HEK293T (cell line): ENCODE data around the gene FAM199X.

Experiments used
- CTCF ChIA-PET: fragments of 350-600 bp; formaldehyde crosslinking; extraction: SDS; loops from one replicate; lab custom pipeline; 2021; ENCODE audit warnings: antibody characterized with exemption, inconsistent platforms; lab: Yijun Ruan, JAX
- POLR2A ChIA-PET: fragments of 350-600 bp; formaldehyde crosslinking; extraction: SDS; loops from one replicate; lab custom pipeline; 2020; ENCODE audit warnings: antibody characterized with exemption, inconsistent platforms; lab: Yijun Ruan, JAX
- DNase-seq: peaks from one replicate; pipeline ENCODE4 v3.0.0; 2012; ENCODE audit warnings: mixed read lengths; ENCODE audit errors: extremely low spot score
- ARNT ChIP-seq: fragments of 450-650 bp; IDR thresholded peaks from 2 replicates; pipeline ENCODE4 v1.6.1; 2017; ENCODE audit warnings: mild to moderate bottlenecking
- BHLHE40 ChIP-seq: fragments of 450-650 bp; IDR thresholded peaks from 2 replicates; pipeline ENCODE4 v1.6.1; 2016; ENCODE audit warnings: mild to moderate bottlenecking, moderate library complexity, borderline replicate concordance
- CTBP1 ChIP-seq: fragments of 450-650 bp; IDR thresholded peaks from 2 replicates; pipeline ENCODE4 v1.6.1; 2016; ENCODE audit warnings: borderline replicate concordance
- ELF4 ChIP-seq: fragments of 450-650 bp; IDR thresholded peaks from 2 replicates; pipeline ENCODE4 v1.6.1; 2017; ENCODE audit warnings: antibody characterized with exemption
- FOXA1 ChIP-seq: fragments of 450-650 bp; IDR thresholded peaks from 2 replicates; pipeline ENCODE4 v1.6.1; 2016; ENCODE audit warnings: mild to moderate bottlenecking
- FOXK2 ChIP-seq: fragments of 450-650 bp; IDR thresholded peaks from 2 replicates; pipeline ENCODE4 v1.6.1; 2016; ENCODE audit warnings: mild to moderate bottlenecking
- FOXM1 ChIP-seq: fragments of 450-650 bp; IDR thresholded peaks from 2 replicates; pipeline ENCODE4 v1.6.1; 2017; ENCODE audit warnings: mild to moderate bottlenecking, borderline replicate concordance
- HDGF ChIP-seq: fragments of 450-650 bp; IDR thresholded peaks from 2 replicates; pipeline ENCODE4 v1.6.1; 2017; ENCODE audit warnings: antibody characterized with exemption, borderline replicate concordance
- L3MBTL2 ChIP-seq: fragments of 450-650 bp; conservative IDR thresholded peaks from 2 replicates; pipeline ENCODE4 v1.6.1; 2016; ENCODE audit warnings: mild to moderate bottlenecking
- LEF1 ChIP-seq: fragments of 450-650 bp; IDR thresholded peaks from 2 replicates; pipeline ENCODE4 v1.6.1; 2017; ENCODE audit warnings: mild to moderate bottlenecking, borderline replicate concordance
- NFRKB ChIP-seq: fragments of 450-650 bp; IDR thresholded peaks from 2 replicates; pipeline ENCODE4 v1.6.1; 2016; ENCODE audit warnings: mild to moderate bottlenecking, moderate library complexity
- PKNOX1 ChIP-seq: fragments of 450-650 bp; IDR thresholded peaks from 2 replicates; pipeline ENCODE4 v1.6.1; 2016
- SP1 ChIP-seq: fragments of 450-650 bp; IDR thresholded peaks from 2 replicates; pipeline ENCODE4 v1.6.1; 2017
- SUZ12 ChIP-seq: fragments of 450-650 bp; IDR thresholded peaks from 2 replicates; pipeline ENCODE4 v1.6.1; 2016; ENCODE audit warnings: mild to moderate bottlenecking
- TARDBP ChIP-seq: fragments of 450-650 bp; IDR thresholded peaks from 2 replicates; pipeline ENCODE4 v1.6.1; 2016
- ZNF384 ChIP-seq: fragments of 450-650 bp; IDR thresholded peaks from 2 replicates; pipeline ENCODE4 v1.6.1; 2016

Gene FAM199X

GRCh38 chrX:104141087-104141760 lies 25.0 kb upstream of the FAM199X start:
- TF ChIP-seq SP1 (no peak), CTBP1 (no peak), TARDBP (no peak), ELF4 (no peak), PKNOX1 (no peak), L3MBTL2 (no peak), NFRKB (no peak), ARNT (no peak), FOXA1 (no peak), FOXK2 (no peak), FOXM1 (no peak), HDGF (no peak), LEF1 (no peak), SUZ12 (no peak), BHLHE40 (no peak), ZNF384 (no peak)
- POLR2A ChIA-PET, result interaction anchor here (0.9 kb wide), 1 partner anchor 15 kb away, joined by 5 read pairs; the partner anchor contains the start of gene SLC25A53
- CTCF ChIA-PET, result no interaction called here
- no peak for DNase-seq

- TF ChIP-seq L3MBTL2 (no peak), ARNT (no peak), ZNF384 (no peak), LEF1 (no peak), ELF4 (no peak), FOXM1 (no peak), TARDBP (no peak), FOXK2 (no peak)
- ChIA-PET CTCF (interaction anchor here (1.2 kb wide), 1 partner anchor 11 kb away, joined by 3 read pairs; no protein-coding TSS in a partner anchor), POLR2A (no interaction called here)
- no peak for DNase-seq
Observed at GRCh38 chrX:104151037-104151436, 15.2 kb upstream of the FAM199X start.

GRCh38 chrX:104156630-104157529 lies 9.4 kb upstream of the FAM199X start, which contains the start of gene SLC25A53:
Gene SLC25A53 (minus strand): TSS chrX:104157009. CDS start chrX:104105257, 51,752 bp downstream.
- peak; percentile 88 for DNase-seq
- TF ChIP-seq SUZ12 (no peak), NFRKB (peak; percentile 73), LEF1 (no peak), HDGF (no peak), TARDBP (no peak), ELF4 (peak; percentile 97), BHLHE40 (no peak), L3MBTL2 (peak; percentile 81), PKNOX1 (peak; percentile 95), FOXA1 (no peak), CTBP1 (peak; percentile 98), ARNT (peak; percentile 24; the same call in 1 of the 2 replicates), FOXM1 (peak; percentile 95), SP1 (no peak), FOXK2 (peak; percentile 81), ZNF384 (no peak)
- ChIA-PET POLR2A (interaction anchor here (0.7 to 3.0 kb wide), 14 partner anchors 9 to 325 kb away, joined by 3 to 70 read pairs (median 4); partner anchors contain the start of genes FAM199X and ZCCHC18), CTCF (interaction anchor here (0.6 to 1.7 kb wide), 4 partner anchors 9 to 312 kb away, joined by 3 to 11 read pairs (median 4); no protein-coding TSS in a partner anchor)

GRCh38 chrX:104166735-104167436 lies 633 bp downstream of the FAM199X start:
- DNase-seq, result no peak
- CTCF ChIA-PET, result interaction anchor here (0.6 to 1.2 kb wide), 3 partner anchors 12 to 450 kb away, joined by 3 to 5 read pairs (median 3); no protein-coding TSS in a partner anchor
- POLR2A ChIA-PET, result interaction anchor here (1.2 to 4.3 kb wide), 3 partner anchors 9 to 54 kb away, joined by 5 to 70 read pairs (median 7); partner anchors contain the start of genes SLC25A53 and ZCCHC18
- TF ChIP-seq SP1 (no peak), HDGF (no peak), L3MBTL2 (no peak), FOXA1 (no peak)

GRCh38 chrX:104168127-104168526 lies 1.9 kb downstream of the FAM199X start:
- ChIA-PET POLR2A (interaction anchor here (4.3 kb wide), 1 partner anchor 11 kb away, joined by 70 read pairs; the partner anchor contains the start of gene SLC25A53), CTCF (interaction anchor here (0.6 kb wide), 1 partner anchor 531 kb away, joined by 3 read pairs; no protein-coding TSS in a partner anchor)
- TF ChIP-seq CTBP1 (no peak), LEF1 (no peak), L3MBTL2 (no peak), ZNF384 (no peak), SUZ12 (no peak), PKNOX1 (no peak), SP1 (no peak), TARDBP (no peak), BHLHE40 (no peak)
- DNase-seq, result no peak
